Osteoblast (primary cell): ENCODE data around the gene NDOR1. TPM values are rescaled to one million over a fixed set of nuclear protein-coding genes. Genes with fewer than 3 reads are reported as not detected.

ENCODE experiments used
- DNase-seq: peaks from one replicate; pipeline ENCODE4 v3.0.0; 2011; ENCODE audit warnings: low spot score, mixed read lengths; ENCODE audit not compliant: insufficient read length; ENCODE audit errors: missing footprints
- H2AFZ ChIP-seq: 2 replicates; pipeline ENCODE4 v1.6.0; 2011; ENCODE audit warnings: mild to moderate bottlenecking, low read length
- H3K27ac ChIP-seq: 2 replicates; pipeline ENCODE4 v1.5.1; 2011; ENCODE audit warnings: mild to moderate bottlenecking, low read depth, low read length, moderate library complexity
- H3K27me3 ChIP-seq: 2 replicates; pipeline ENCODE4 v1.6.0; 2012; ENCODE audit warnings: mild to moderate bottlenecking, control low read depth, inconsistent platforms, low read length, moderate library complexity; ENCODE audit not compliant: insufficient read depth
- H3K36me3 ChIP-seq: 2 replicates; pipeline ENCODE4 v1.5.1; 2011; ENCODE audit warnings: mild to moderate bottlenecking, low read length, control low read depth, moderate library complexity; ENCODE audit not compliant: insufficient read depth
- H3K4me1 ChIP-seq: 2 replicates; pipeline ENCODE4 v1.5.1; 2011; ENCODE audit warnings: mild to moderate bottlenecking, low read length, control low read depth, moderate library complexity; ENCODE audit not compliant: insufficient read depth
- H3K4me2 ChIP-seq: 2 replicates; pipeline ENCODE4 v1.6.0; 2011; ENCODE audit warnings: mild to moderate bottlenecking, low read length; ENCODE audit not compliant: insufficient read depth
- H3K4me3 ChIP-seq: fragments of 200-600 bp; sonication (generic); 3 replicates; pipeline ENCODE4 v1.5.1; 2012; ENCODE audit warnings: mild to moderate bottlenecking, low read length, inconsistent platforms; ENCODE audit not compliant: insufficient read depth
- H3K79me2 ChIP-seq: 2 replicates; pipeline ENCODE4 v1.6.0; 2012; ENCODE audit warnings: mild to moderate bottlenecking, low read length, control low read depth, inconsistent platforms; ENCODE audit not compliant: insufficient read depth
- H3K9me3 ChIP-seq: 2 replicates; pipeline ENCODE4 v1.5.1; 2011; ENCODE audit warnings: low read depth, low read length, control low read depth
- H4K20me1 ChIP-seq: 2 replicates; pipeline ENCODE4 v1.6.0; 2012; ENCODE audit warnings: mild to moderate bottlenecking, low read length, control low read depth; ENCODE audit not compliant: insufficient read depth
- total RNA-seq: library from RNA; depleted of rRNA; stranded (reverse); fragments of >200 nt; gene quantifications from 2 replicates; pipeline ENCODE4 v1.2.3, GENCODE V29; 2012
- TF ChIP-seq, protein P1 (sequence below): IDR thresholded peaks from 2 replicates; pipeline ENCODE4 v1.5.1; 2011; ENCODE audit warnings: mild to moderate bottlenecking, low read depth, low read length, moderate library complexity; ENCODE audit errors: extremely low read depth

Gene NDOR1
- total RNA-seq, 1 donor, result 6.2 TPM

- Histone ChIP-seq H3K4me1 (no peaks in the 10 kb centered on the region), H2AFZ (no peak overlapping the region), H3K36me3 (no peaks in the 10 kb centered on the region), H3K9me3 (no peaks in the 10 kb centered on the region), H3K4me3 (no peak overlapping the region), H4K20me1 (no peaks in the 10 kb centered on the region), H3K79me2 (no peaks in the 10 kb centered on the region), H3K27me3 (peaks cover 66% of the 10 kb centered on the region), H3K4me2 (no peak overlapping the region), H3K27ac (no peak overlapping the region)
- peak; percentile 89 for DNase-seq
- TF ChIP-seq, protein P1, sequence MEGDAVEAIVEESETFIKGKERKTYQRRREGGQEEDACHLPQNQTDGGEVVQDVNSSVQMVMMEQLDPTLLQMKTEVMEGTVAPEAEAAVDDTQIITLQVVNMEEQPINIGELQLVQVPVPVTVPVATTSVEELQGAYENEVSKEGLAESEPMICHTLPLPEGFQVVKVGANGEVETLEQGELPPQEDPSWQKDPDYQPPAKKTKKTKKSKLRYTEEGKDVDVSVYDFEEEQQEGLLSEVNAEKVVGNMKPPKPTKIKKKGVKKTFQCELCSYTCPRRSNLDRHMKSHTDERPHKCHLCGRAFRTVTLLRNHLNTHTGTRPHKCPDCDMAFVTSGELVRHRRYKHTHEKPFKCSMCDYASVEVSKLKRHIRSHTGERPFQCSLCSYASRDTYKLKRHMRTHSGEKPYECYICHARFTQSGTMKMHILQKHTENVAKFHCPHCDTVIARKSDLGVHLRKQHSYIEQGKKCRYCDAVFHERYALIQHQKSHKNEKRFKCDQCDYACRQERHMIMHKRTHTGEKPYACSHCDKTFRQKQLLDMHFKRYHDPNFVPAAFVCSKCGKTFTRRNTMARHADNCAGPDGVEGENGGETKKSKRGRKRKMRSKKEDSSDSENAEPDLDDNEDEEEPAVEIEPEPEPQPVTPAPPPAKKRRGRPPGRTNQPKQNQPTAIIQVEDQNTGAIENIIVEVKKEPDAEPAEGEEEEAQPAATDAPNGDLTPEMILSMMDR, result no peak
These were observed 40.9 kb upstream of the NDOR1 start for GRCh38 chr9:137164370-137165249.

GRCh38 chr9:137165250-137165836, 40.2 kb upstream of the NDOR1 start:
- H3K36me3 ChIP-seq, result no peaks in the 10 kb centered on the region
- no peaks in the 10 kb centered on the region for H3K9me3 ChIP-seq
- H3K4me3 ChIP-seq, result no peak overlapping the region
- peak; percentile 91 for DNase-seq
- H4K20me1 ChIP-seq, result no peaks in the 10 kb centered on the region
- H3K27ac ChIP-seq, result no peak overlapping the region
- TF ChIP-seq, protein P1, result no peak
- no peak overlapping the region for H3K4me2 ChIP-seq
- peaks cover 68% of the 10 kb centered on the region for H3K27me3 ChIP-seq
- no peaks in the 10 kb centered on the region for H3K79me2 ChIP-seq
- H3K4me1 ChIP-seq, result no peaks in the 10 kb centered on the region
- H2AFZ ChIP-seq, result no peak overlapping the region

- peaks cover 67% of the 10 kb centered on the region for H3K27me3 ChIP-seq
- H2AFZ ChIP-seq, result no peak overlapping the region
- H3K27ac ChIP-seq, result no peak overlapping the region
- no peaks in the 10 kb centered on the region for H4K20me1 ChIP-seq
- H3K4me1 ChIP-seq, result no peaks in the 10 kb centered on the region
- DNase-seq, result peak; percentile 92
- no peak overlapping the region for H3K4me2 ChIP-seq
- H3K36me3 ChIP-seq, result no peaks in the 10 kb centered on the region
- no peaks in the 10 kb centered on the region for H3K79me2 ChIP-seq
- H3K4me3 ChIP-seq, result no peak overlapping the region
- no peaks in the 10 kb centered on the region for H3K9me3 ChIP-seq
- TF ChIP-seq, protein P1, result no peak
These were observed 38.9 kb upstream of the NDOR1 start for GRCh38 chr9:137166380-137167229.
